GM19043 (cell line): Measurements from ENCODE around the gene RHEBL1.

Source experiments
- ATAC-seq: cut with Tn5 transposase; IDR thresholded peaks from one replicate; pipeline ENCODE4 v1.9.1; 2021; ENCODE audit warnings: low read depth; ENCODE audit not compliant: unreplicated experiment

The RHEBL1 gene, protein sequence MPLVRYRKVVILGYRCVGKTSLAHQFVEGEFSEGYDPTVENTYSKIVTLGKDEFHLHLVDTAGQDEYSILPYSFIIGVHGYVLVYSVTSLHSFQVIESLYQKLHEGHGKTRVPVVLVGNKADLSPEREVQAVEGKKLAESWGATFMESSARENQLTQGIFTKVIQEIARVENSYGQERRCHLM

DNA sequence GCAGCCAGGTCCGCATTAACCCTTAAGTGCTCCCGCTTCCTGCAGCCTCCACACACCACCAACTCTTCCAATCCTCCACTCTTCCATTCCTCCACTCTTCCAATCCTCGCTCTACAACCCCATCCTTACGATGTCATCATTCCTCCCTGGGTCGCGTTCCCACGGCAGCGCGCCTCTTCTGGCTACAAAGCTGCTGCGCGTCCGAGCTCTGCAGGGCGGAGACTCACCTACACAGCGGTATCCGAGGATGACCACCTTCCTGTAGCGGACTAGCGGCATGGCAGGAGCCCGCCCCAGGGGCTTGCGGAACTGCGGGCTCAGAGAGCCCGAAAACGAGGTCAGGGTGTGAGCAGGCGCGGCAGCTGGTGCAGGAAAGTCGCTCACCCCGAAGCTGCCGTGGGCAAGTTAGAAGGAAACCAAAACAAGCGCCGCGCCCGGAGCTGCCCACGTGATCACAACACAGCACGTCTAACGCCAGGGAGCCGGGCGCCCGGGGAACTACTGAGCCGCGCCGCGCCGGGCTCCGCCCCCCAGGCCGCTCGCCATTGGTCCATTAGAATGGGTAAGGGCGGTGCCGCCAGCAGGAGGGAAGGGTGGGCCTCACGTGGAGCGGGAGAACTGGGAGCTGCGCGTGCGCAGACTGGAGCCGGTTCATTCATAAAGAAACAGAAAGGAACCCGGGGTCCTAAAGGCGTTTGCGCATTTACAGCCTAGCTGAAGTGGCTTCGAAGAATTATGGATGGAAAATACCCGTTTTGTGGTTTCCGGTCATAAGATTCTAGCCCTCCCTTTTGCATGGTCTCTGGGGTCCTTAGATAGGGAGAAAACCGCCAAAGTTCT, at the start of gene RHEBL1:
Gene RHEBL1, minus strand, starts transcription at position 473 of the 840 bp plus-strand sequence. Its CDS starts 194 bp downstream, at position 279.
- peak; percentile 96 for ATAC-seq

DNA sequence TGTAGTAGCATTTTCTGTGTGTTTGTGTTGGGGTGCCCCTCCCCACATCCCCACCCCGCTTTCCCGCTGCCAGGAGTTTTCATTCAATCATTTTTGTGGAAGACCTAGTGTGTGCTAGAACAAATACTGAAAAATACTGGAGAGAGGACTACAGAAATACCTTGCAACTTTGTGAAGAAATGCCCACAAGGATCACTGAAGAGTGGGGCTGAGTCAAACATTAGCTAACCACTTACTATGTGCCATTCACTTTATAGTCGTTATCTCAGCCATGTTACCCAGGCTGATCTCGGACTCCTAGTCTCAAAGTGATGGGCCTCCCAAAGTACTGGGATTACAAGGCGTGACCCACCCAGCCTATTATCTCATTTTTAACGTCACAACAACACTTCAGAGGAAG, 41.4 kb upstream of the RHEBL1 start:
- no peak for ATAC-seq

DNA sequence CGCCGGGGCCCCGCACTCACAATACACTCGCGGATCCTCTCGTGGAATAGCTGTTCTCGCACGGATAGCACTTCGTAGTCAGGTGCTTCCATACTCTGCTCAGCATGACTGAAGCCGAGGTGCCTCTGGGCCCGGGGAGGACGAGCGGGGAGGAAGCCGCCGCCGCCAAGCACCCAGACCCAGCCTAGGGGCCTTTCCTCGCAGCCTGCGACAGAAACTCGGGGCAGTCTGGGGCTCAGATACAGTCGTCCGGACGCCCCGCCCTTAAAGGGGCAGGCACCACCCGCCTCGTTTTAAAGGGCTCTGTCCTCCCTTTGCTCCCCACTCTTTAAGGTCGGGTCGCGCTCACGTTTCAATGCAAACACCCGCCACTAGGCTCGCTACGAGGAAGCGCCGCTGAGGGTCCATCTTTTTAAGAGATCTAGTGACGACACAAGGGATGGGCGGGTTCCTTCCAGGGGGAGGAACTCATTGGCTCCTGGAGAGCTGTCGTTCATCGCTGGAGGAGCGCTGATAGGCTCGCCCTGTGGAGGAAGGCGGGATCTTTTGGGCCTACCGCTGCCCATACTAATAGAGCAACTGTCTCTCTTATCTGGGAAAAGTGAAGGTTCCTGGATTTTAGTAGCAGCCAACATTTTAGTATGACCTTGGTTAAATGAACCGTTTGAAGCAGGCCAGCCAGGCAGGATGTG, 40.8 kb upstream of the RHEBL1 start, which contains the start of gene LMBR1L:
Gene LMBR1L, minus strand, starts transcription at position 384 of the 692 bp plus-strand sequence. Its CDS starts 292 bp downstream, at position 92.
- peak; percentile 99 for ATAC-seq

DNA sequence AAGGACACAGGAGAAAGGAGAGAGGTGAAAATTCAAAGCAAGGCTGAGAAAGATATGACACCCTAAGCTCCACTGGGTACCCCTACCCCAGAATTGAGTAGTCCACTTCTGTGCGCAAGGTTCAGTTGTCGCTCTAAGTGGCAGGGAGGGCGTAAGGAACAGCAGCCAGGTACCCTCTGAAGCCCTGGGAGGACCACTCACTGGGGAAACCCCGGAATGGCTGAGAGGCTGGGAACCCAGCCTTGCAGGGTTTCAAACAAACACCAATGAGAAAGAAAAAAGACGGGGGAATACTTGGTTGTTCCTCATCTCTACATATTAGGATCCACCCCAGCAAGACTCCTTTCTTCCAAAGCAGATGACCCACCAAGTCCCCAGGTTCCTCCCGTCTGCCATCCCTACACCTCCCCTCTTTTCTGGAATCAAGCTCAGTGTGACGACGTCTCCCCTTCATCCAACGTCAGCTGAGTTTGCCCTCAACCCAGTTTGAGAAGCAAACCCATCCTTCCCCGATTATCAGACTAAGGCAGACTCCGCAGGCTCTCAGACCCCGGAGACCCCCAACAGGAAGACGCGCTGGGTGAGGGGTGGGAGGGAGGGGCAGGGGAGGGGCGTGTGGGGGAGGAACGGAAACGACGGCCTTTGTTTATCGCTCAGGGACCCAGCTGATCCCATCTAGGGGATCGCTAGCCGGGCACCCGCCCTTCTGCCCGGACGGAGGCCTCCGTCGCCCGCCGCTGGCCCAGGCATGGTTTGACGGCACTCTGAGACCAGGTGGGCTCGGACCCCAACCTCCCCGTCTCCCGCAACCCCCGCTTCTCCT, 40.1 kb upstream of the RHEBL1 start:
- ATAC-seq, result no peak

DNA sequence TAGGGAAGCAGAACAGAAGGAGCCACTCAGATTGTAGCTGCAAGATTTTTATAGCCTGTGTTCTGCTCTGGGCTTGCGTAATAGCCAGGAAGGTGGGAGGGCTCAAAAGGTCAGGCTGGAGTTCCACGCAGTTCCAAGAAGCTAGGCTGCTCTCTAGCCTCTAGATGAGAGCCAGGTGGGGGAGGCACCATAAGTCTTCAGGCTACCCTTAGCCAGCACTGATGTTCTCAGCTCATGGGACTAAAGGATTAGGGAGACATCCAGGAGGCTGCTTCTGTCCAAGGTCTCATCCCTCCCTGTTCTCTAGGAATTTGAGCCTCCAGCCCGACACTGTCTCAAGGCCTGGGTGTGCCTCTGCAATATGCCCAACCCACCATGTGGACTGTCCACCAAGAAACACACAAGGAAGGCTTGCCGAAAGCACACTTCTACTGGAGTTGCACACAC, 39.2 kb upstream of the RHEBL1 start:
- no peak for ATAC-seq

DNA sequence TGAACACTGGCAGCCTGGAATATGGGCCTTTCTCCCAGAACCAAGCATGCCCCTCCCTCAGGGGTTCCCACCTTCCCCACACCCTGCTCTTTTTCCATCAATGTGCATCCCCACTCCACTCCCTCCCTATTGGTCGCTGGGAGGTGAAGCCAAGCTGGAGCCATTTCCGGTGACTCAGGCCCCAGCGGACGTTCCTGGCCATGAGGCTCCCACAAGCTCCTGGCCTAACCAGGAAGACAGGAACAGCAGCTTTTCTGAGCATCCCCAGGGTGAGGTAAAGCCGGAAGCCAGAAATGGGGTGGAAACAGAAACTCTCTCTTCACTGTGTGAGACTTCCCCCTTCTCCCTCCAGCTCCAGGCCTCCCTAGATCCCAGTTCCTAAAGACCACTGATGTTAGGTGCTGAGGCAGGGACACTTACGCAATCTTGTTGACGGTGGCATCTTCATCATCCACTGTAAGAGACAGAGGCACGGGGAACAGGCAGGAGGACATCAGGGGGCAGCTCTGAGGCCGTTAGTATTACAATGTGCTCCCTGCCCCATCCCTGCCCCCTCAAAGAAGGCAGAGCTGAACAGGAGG, 35.8 kb upstream of the RHEBL1 start:
- ATAC-seq, result no peak

DNA sequence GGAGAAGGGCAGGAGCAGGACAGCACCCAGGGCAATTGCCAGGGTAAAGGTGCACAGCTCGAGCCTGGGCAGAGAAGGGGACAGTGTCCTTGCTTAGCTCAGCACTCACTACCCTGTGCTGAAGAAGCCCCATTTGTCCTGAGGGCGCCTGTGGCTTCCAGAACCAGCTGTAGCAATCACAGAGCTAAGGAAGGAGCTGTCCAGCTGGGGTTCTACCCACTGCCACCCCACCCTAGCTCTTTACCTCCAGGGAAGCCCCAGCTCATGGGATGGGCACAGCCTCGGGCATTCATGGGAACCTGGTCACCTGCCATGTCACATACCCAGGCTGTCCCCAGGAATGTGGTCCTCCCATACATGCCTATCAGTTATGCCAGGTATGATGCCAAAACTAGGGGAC, 35.0 kb upstream of the RHEBL1 start:
- no peak for ATAC-seq

DNA sequence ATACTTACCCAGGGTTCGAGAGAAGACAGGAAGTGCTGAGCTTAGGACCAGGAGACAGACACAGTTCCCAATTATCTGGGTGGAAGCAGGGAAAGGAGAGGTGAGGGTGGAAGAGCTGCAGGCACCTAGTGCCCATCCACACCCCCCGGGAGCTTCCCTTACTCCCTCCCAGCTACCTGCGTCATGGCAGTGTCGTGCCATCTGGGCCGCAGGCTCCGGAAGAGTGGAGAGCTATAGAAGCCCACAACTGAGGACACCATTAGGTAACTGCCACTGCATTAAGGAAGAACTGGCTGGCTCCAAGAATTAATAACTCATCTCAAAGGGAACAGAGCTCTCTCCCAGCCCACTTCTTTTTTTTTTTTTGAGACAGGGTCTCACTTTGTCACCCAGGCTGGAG, 30.6 kb upstream of the RHEBL1 start:
- ATAC-seq, result no peak

DNA sequence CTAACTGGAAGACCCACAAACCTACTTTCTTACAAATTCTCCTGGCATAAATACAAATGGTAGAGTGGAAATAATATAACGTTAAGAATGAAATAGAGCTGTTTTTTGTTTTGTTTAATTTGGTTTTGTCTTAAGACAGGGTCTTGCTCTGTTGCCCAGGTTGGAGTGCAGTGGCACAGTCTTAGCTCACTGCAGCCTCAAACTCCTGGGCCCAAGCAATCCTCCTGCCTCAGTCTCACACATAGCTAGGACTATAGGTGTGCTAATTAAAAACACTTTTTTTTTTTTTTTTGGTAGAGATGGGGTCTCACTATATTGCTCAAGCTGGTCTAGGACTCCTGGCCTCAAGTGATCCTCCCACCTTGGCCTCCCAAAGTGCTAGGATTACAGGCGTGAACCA, 28.9 kb upstream of the RHEBL1 start:
- no peak for ATAC-seq

DNA sequence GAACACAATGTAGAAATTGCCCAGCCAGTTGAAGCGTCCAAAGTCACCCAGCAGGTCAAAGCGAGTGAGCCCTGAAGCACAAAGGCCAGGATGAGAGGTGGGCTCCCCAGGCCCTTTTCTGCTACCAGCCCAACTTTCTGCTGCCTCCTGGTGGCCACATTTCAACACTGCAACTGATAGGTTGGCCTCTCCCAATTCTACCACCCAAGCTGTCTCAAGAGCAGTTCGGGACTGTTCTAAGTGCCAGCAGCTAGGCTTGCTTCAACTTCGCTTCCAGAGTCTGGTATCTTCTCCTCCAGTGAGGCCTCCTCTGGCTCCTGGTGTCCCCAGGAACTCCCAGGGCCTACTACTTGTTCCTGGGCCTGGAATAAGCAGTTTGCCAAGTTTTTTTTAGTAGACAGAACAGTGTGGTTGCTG, 28.3 kb upstream of the RHEBL1 start:
- ATAC-seq, result no peak

DNA sequence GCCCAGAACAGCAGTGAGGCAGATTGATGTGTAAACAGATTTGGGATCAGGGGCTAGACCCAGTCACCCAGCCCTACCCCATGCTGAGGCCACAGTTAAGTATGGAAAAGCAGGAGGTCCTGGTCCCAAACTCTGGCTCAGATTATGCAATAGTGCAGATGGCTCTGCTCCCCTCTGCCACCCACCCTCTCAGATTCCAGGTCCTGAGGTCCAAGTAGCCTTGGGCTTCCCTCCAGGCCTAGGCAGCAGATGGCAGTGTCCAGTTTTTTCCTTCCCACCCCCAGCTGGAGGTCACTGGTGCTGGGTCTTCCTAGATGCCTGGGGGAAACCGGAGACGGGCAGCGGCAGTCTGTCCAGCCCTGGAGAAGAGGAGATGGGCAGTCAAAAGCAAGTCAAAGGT, 27.6 kb upstream of the RHEBL1 start:
- no peak for ATAC-seq

DNA sequence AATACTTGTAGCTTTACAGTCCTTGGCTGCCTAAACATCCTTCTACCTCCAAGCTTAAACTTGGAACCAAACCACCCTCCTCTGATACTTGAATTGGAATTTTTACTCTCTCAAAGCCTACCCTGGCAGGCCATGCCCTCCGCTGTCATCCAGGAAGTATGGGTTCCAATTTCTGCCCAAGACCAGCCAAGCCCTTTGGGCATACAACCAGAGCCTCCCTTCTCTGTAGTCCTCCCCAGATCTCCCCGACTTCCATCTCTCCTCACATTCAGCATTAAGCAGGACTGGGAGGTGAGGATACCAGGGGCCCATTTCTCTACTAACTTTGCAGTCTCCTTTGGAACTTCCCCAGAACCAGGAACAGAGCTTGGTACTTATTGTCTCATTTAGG, 25.2 kb upstream of the RHEBL1 start:
- ATAC-seq, result no peak

DNA sequence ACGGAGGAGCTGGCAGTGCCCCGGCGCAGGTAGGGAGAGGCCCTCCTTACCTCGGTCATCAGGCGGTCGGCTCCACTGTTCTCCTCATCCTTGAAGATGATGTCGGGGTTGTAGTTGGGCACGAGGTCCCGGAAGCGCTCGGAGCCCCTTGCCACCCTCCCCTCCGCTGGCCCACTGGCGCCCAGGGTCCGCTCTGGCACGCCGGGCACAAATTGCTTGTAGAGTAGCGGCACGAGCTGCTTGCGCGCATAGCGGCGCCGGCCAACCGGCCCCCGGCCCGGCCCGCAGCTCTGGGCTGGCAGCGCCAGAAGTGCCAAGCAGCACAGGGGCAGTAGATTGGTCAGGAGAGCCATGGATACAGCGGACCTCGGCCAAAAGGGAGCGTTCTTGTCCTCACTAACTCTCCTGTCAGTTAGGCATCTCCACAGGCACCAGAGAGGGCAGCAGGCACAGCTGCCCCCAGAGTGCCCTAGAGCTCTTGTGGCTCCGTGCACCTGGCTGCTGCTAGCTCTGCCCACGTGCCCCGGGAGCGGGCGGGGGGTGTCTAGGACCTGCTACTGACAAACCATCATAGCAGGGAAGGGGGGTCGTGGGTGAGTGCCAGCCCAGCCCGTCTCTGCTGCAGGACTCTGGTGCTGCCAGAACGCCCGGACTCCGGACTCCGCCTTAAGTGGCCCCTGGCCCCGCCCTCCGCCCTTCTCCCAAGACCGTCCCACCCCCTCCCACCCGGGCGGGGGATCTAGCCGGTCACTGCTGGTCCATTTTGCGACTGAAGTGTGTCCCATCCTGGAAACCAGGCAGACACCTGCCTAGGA, 24.6 kb upstream of the RHEBL1 start, which contains the start of gene DHH:
Gene DHH, minus strand, starts transcription at position 642 of the 815 bp plus-strand sequence. Its CDS starts 289 bp downstream, at position 353.
- no peak for ATAC-seq

DNA sequence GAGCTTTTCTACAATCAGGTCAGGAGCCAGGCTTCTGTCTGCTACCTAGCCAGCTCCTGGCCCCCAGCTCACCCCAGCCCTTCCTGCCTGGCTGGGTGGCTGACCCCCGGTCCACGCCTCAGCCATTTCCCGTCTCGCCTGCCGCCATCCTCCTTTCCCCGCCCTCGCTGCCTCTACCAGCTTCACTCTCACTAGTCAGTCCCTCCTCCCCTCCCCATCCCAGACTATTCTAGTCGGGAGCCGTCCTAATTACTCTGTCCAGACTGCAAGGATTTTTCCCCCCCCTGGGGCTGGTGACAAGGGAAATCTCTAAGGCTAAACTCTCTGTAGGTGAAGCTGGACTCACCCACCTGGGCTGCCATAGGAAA, 24.0 kb upstream of the RHEBL1 start:
- ATAC-seq, result no peak

DNA sequence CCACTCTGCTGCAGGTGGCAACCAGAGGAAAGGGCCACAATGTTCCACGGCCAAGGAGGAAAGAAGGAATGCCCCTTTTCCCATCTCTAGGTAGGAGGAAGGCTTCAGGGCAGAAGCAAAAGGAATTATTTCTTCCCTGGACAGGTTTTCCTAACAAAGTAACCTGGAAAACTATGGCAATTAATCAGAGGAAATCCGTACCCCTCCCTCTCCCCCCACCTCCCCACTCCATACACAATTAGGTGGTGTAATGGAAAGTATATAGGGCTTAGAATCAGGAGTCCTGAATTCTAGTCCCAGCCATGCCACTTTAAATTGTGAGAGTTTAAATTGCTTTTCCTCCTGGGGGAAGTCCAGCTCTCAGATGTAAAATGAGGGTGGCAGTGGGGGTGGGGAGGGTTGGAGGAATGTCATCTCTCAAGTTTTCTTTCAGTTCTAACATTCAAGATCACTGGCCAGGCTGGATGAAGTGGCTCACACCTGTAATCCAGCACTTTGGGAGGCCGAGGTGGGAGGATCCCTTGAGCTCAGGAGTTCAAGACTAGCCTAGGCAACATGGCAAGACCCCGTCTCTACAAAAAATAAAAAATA, 23.1 kb upstream of the RHEBL1 start:
- ATAC-seq, result no peak

DNA sequence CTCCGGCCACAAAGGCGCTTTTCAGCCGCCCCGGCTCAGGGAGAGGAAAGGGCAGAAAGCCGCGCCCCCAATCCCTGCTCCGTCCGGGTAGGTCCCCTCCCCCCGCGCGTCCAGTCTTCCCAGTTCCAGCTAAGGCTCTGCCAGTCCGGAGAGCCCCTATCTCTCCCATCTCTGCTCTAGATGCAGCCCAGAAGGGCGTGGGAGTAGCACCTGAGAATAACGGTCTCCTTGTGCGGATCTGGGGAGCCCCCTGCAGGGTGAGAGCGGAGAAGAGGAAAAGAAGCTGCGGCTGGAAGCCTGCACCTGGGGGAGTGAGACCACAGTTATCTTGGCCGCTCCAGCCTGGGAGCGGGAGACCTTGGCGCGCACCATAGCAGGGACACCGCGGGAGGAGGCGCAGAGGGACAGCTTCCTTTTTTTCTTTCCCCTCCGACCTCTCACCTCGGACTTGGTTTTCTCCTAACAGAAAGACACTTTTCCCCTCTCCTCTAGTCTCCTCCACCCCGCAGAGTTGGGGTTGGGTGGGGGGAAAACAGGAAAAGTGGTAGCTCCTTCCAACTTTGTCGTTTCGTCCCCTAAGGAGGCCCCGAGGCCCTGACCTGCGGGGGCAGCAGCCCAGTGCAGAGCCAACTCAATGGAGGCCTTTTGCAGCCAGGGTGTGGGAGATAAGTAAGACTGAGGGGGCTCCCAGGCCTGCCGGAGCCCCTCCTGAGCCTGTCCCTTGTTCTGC, 22.5 kb upstream of the RHEBL1 start:
- no peak for ATAC-seq

DNA sequence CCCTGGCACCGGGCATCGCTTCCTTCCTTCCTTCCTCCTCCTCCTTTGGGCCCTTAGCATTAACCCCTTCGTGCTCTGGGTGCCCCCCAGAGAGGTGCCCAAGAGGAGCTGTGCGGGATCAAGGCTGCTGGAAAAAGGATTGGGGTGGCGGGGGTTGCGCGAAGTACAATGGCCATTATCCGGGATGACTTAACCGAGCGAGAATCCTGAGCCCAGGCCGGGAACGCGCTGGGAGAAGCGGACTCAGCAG, 22.0 kb upstream of the RHEBL1 start:
- no peak for ATAC-seq

DNA sequence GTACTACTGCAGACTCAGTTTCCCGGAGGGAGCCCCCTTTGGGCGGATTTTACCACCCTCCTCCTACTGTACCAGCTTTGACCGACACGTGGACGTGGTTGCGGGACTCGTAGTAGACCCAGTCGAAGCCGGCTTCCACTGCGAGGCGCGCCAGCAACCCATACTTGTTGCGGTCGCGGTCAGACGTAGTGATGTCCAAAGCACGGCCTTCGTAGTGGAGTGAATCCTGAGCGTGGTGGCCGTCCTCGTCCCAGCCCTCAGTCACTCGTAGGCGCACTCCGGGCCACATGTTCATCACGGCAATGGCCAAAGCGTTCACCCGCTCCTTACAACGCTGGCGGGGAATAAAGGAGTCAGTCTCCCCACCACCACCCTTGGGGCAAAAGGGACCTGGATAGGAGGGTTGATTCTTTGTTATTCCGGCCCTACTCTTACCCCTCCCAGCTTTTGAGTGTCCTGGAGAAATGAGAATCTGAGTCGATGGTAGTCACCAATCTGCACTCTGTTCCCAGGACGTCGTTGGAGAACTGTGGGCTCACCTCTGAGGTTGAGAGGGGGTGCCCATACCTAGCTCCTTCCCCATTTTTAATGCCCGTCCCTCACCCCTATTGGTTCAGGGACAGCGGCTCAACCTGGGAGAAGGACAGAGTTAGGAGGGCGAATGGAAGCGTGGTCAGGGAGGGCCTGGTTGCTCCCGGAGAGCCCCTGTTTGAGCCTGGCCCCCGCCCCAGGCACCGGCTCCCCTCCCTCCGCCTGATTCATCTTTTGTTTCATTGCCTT, 21.5 kb upstream of the RHEBL1 start:
- ATAC-seq, result no peak
